GM18502 (cell line): Measurements from ENCODE around the gene SLC25A29.

Experiments used
- ATAC-seq: cut with Tn5 transposase; IDR thresholded peaks from one replicate; pipeline ENCODE4 v1.9.1; 2021; ENCODE audit warnings: mild to moderate bottlenecking; ENCODE audit not compliant: unreplicated experiment, poor library complexity

The SLC25A29 gene

DNA sequence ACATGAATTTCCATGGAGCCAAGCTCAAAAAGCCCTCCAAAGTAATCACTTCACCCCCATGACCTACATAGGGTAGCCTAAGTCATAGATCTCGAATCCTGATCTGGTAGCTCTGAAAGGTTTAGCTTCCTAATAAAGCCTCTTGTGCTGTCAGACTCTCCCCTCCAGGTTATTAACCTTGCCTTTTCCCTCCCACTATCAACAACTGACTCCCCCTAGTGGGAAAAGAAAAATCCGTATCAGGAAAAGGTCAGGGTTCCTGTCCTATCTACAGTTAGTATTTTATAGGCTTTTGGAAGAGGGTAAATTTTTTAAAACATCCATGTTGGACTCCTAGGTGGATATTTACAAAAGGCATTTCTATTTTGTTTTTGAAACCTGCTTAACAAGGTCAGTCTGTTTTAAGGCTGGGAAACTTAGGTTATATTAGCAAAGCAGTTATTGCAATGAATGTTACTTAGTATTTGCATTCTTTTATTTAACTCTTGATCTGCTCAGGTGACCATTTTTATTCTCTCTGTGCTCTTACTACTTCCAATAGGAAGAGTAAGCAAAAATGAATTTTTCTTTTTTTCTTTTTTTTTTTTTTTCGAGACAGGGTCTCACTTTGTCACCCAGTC is 59.3 kb downstream of the SLC25A29 start:
- ATAC-seq: no peak

DNA sequence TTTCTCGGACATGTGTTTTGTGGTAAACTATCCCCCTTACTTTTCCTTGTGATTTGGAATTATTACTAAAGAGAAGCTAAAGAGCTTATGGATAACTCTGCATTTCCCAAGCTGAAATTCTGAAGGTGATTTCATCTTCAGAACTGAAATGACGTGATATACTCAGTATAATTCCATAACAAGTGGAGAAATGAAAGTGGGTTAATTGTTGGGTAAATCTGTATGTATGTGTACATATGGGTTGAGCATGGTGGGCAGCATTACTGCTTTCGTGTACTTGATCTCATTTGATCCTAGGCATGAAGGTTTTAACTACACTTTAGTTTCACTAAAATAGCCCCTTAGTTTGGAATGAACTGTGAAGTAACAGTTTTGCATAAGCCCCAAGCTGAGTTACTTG is 63.2 kb downstream of the SLC25A29 start:
- ATAC-seq: no peak

DNA sequence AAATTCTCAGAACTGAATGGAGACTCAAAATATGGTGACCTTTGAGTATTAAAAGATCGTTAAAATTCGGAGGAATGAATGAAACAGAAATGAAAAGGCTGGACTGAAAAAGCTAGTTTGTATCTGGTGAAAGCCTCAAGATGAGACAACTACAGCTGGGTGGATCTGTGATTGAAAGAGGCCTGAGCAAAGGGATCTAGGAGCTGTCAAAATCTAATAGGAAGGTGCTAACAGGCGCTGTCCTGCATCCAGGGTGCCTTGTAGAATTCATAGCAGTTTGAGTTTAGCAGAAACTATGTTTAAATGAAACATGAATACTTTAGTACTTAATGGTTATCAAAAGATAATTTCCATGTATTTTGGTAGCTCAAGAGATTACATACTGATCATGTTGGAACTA is 65.0 kb downstream of the SLC25A29 start:
- no peak for ATAC-seq
